HCT116 (cell line): Measurements from ENCODE around the gene TUBB4A.

Experiments used
- JUND ChIP-seq: IDR thresholded peaks from 2 replicates; pipeline ENCODE4 v1.6.1; 2012
- SIN3A ChIP-seq: IDR thresholded peaks from 2 replicates; pipeline ENCODE4 v1.6.1; 2012; ENCODE audit warnings: low read depth
- SP1 ChIP-seq: IDR thresholded peaks from 2 replicates; pipeline ENCODE4 v1.6.1; 2012; ENCODE audit warnings: low read depth
- TF ChIP-seq, protein P1 (sequence below), 3 experiments: fragments of 200-600 bp in 1 of 3; sonication (generic) in 1 of 3; IDR thresholded peaks in 2 of 3; conservative IDR thresholded peaks in 1 of 3; 2 replicates each; pipeline ENCODE4 v1.5.1; 2012 to 2017; ENCODE audit warnings: low read depth in 2 of 3, low read length in 2 of 3, antibody characterized with exemption in 1 of 3, borderline replicate concordance in 1 of 3, control low read depth in 1 of 3, mild to moderate bottlenecking in 1 of 3, mixed read lengths in 1 of 3, mixed run types in 1 of 3, moderate library complexity in 1 of 3; ENCODE audit not compliant: insufficient read depth in 1 of 3
- TF ChIP-seq, protein P2 (sequence below): IDR thresholded peaks from 2 replicates; pipeline ENCODE4 v1.6.1; 2012

DNA sequence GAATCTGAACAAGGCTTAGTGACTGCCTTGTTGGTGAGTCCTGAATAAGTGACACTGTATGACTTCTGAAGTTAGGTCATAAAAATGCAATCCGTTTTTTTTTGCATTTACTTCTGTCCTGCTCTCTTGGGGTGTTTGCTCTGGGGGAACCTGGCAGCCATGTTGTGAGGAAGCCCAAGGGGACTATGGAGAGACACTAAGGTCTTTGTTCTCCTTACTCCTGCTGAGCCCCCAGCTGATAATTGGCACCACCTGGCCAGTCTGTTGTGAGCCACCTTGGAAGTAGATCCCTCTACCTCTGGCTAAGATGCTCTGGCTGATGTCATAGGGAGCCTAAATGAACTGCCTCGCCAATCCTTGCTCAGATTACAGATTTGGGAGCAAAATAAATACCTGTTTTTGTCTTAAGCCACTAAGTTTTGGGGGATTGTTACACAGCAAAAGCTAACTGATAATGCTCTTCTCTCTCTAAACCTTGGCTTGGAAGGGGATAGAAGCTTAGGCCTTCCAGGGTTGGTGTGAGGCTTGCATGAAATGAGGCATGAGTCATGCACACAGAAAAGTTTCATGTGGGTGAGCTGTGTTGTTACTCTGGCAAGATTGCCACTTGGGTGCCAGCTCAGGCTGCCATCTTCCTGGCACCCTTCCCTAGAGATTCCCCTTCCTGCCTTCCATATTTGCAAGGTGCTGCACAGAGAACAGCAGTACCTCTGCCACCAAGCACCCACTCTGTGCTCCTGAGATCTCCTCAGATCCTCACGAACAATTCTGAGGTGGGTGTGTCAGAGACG lies 10.1 kb downstream of the TUBB4A start:
- no peak for TF ChIP-seq SIN3A
- TF ChIP-seq, protein P1, sequence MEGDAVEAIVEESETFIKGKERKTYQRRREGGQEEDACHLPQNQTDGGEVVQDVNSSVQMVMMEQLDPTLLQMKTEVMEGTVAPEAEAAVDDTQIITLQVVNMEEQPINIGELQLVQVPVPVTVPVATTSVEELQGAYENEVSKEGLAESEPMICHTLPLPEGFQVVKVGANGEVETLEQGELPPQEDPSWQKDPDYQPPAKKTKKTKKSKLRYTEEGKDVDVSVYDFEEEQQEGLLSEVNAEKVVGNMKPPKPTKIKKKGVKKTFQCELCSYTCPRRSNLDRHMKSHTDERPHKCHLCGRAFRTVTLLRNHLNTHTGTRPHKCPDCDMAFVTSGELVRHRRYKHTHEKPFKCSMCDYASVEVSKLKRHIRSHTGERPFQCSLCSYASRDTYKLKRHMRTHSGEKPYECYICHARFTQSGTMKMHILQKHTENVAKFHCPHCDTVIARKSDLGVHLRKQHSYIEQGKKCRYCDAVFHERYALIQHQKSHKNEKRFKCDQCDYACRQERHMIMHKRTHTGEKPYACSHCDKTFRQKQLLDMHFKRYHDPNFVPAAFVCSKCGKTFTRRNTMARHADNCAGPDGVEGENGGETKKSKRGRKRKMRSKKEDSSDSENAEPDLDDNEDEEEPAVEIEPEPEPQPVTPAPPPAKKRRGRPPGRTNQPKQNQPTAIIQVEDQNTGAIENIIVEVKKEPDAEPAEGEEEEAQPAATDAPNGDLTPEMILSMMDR (IDR thresholded peaks at IDR 0.05 in 2 of 3, conservative IDR thresholded peaks at IDR 0.05 in 1 of 3; ENCODE audit: borderline replicate concordance in 1 of 3, insufficient read depth in 1 of 3, low read depth in 2 of 3, low read length in 2 of 3): no peak
- no peak for TF ChIP-seq SP1
- TF ChIP-seq, protein P2, sequence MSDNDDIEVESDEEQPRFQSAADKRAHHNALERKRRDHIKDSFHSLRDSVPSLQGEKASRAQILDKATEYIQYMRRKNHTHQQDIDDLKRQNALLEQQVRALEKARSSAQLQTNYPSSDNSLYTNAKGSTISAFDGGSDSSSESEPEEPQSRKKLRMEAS: no peak
- TF ChIP-seq JUND: no peak
